GM21576 (cell line): Measurements from ENCODE around the gene ITPKB.
A peak's percentile ranks its signal among the peaks of the same experiment; 100 is the strongest.
"Not testable (repeated sequence)": the region's sequence is repeated elsewhere in the genome, so short reads cannot be mapped to it uniquely, and the experiment has no call there.

Experiments used
- ATAC-seq: cut with Tn5 transposase; IDR thresholded peaks from one replicate; pipeline ENCODE4 v1.9.1; 2021; ENCODE audit warnings: mild to moderate bottlenecking, moderate library complexity; ENCODE audit not compliant: unreplicated experiment

Gene ITPKB

DNA sequence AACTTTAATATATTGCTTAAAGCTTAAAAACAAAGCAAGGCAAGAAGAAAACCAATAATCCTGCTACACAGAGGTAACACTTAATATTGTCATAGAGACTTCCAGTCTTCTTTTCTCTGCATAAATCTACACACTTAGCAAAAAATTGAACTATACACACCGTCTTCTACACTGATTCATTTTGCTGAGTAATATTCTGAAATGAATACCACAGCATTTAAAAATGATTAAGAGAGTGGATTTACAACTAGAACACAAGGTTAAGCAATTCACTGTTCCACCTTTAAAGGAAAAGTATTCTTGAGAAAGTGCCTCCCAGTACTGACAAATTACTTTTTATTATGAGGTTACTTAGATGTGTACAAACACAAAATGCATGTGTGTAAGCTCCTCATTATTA is 22.2 kb upstream of the ITPKB start:
- no peak for ATAC-seq

DNA sequence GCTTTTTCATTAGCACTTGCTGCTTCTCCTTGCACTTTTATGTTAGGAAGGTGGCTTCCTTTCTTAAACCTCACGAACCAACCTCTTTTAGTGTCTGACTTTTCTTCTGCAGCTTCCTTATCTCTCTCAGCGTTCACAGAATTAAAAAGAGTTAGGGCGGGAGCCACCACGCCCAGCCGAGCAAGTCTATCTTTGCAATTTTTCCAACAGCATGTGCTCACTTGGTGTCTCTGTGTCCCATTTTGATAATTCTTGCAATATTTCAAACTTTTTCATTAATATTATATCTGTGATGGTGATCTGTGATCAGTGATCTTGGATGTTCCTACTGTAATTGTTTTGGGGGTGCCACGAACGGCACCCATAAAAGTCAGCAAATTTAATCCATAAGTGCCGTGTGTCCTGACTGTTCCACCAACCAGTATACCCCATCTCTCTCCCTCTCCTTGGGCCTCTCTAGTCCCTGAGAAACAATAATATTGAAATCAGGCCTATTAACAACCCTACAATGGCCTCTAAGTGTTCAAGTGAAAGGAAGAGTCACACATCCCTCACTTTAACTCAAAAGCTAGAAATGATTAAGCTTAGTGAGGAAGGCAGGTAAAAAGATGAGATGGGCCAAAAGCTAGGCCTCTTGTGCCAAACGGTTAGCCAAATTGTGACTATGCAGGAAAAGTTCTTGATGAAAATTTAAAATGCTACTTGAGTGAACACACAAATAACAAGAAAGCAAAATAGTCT is 15.9 kb upstream of the ITPKB start:
- no peak for ATAC-seq

DNA sequence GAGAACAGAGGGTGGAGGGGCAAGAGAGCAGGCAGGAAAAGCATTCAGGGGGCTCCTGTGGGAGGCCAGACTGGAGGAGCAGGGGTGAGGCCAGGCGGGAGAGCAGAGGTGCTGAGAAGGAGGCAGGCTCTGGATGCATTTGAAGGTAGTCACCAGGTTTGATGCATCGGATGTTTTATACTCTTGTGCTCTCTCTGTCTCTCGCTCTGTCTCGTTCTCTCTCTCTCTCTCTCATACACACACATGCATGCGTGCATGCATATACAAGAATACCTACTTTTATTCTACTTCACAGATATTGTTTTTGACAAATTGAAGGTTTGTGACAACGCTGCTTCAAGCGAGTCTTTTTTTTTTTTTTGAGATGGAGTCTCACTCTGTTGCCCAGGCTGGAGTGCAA is 15.0 kb upstream of the ITPKB start:
- no peak for ATAC-seq

GRCh38 chr1:226751703-226752102 is 12.6 kb upstream of the ITPKB start:
- no peak for ATAC-seq

DNA sequence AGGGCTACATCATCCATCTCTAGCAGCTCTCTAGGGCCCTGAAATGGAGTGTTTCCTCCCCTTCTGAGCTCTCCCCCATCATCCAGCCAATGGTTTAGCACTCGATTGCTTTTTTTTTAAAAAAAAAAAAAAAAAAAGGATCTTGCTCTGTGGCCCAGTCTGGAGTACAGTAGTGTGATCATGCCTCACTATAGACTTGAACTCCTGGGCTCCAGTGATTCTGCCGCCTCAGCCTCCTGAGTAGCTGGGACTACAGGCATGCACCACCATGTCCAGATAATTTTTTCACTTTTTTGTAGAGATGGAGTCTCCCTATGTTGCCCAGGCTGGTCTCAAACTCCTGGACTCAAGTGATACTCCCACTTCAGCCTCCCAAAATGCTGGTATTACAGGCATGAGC is 12.1 kb upstream of the ITPKB start:
- ATAC-seq = no peak

DNA sequence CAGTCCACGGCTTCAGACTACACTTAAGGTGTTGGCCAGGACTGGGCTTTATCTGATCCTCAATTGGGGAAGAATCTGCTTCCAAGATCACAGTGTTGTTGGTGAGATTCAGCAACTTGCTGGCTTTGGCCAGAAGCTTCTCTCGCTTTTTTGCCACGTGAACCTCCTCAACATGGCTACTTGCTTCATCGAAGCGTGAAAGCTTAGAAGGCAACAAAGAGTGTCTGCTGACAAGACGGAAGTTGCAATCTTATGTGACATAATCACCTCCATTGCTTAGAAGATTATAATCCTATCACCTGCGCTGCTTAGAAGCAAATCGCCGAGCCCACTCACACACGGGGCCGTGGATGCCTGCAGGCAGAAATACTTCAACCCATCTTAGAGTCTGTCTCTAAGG is 10.4 kb upstream of the ITPKB start:
- ATAC-seq = no peak

- ATAC-seq = no peak
Measured at GRCh38 chr1:226748306-226748705, 9.2 kb upstream of the ITPKB start.

DNA sequence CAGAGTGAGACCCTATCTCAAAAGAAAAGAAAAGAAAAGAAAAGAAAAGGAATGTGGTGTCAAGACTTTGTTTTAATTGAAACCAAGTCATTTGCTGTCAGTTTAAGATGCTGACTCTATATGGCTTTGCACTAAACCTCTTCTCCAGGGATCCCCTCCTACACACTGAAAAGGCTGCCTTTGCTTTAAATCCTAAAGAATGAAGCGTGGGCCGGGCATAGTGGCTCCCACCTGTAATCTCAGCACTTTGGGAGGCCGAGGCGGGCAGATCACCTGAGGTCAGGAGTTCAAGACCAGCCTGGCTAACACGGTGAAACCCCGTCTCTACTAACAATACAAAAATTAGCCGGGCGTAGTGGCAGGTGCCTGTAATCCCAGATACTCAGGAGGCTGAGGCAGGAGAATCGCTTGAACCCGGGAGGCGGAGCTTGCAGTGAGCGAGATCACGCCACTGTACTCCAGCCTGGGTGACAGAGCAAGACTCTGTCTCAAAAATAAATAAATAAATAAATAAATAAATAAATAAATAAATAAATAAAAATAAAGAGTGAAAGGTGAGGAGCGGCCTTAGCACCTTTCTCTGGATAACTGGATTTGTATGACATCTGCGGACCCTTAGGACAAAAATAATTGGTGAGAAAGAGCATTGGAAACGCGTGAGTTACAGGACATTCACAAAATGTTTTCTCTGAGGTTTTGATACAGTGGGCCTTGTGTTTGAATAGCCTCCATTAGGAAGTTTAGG is 8.6 kb upstream of the ITPKB start:
- not testable (repeated sequence) for ATAC-seq

DNA sequence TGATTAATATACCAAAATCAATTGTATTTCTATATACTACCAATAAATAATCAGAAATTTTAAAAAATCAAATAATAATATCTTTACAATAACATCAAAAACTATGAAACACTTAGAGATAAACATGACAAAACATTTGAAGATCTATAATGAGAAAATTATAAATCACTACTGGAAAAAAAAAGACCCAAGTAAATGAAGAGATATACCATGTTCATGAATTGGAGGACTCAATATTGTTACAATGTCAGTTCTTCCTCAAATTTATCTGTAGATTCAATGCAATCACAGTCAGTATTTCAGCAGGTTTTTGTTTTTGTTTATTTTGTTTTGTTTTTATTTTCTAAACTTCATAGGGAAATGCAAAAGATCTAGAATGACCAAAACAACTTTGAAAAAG is 4.2 kb upstream of the ITPKB start:
- ATAC-seq = no peak

DNA sequence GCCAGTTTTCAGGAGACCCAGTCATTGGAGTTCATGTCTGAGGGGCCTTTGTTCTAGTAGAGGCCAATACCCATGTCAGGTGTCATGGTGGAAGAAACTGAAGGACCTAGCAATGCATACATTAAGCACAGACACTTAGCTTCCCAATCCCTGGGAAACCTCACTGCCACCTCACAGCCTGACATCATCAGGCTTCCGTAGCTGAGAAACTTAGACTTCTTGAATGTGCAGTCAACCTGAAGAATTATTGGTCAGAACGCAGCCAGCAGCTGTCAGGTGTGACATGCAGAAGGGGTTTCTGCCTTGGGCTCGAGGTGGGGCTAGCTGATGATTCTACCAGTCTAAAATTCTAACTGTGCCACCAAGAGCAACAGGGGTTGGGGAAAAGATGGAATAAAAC is 1.9 kb upstream of the ITPKB start:
- no peak for ATAC-seq

DNA sequence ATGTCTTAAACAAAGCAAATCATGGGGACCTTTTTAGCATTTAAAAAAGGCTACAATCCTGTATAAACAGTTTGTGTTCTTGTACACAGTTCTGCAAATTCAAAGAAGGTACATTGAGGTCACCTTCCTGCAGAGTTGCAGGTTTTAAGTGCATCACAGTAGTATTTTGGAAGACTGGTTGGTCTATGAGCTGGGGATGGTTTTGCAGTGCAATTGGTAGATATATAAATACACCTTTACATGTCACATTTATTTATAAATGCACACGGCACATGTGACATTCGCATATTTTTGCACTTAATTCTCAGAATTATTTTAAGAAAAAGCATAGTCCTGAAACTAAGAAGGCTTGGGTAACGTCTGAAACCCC is 599 bp upstream of the ITPKB start:
- no peak for ATAC-seq

DNA sequence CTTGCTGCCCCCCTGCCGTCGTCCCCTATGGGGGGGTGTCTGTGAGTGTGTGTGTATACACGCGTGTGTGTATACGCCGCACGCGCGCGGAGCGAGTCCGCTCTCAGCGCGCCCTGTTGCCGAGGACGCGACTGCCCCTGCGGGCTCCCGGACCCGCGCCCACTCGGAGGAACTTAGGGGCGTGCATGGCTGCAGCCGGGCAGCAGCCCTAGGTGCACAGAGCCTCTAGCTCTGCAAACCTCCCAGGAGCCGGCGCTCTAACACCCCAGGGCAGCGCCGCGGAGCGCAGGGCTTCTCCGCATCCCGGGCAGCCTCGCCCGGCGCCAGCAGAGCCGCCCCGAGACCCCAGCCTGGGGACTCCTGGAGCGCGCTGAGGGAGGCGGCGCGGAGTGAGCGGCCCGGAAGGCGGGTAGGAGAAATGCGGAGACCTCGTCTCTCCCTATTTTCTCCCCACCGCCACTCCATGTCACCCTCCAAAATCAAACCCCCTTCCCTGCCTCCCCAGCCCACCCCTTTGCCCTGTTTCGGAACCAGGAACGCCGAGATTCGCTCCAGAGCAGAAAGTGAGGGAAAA is 574 bp downstream of the ITPKB start:
- peak; percentile 15 for ATAC-seq

- peak; percentile 16 for ATAC-seq
Measured at GRCh38 chr1:226737819-226738420, 1.2 kb downstream of the ITPKB start.

GRCh38 chr1:226736908-226737818 is 1.9 kb downstream of the ITPKB start:
- peak; percentile 35 for ATAC-seq

GRCh38 chr1:226736001-226736907 is 2.8 kb downstream of the ITPKB start:
- ATAC-seq = no peak

DNA sequence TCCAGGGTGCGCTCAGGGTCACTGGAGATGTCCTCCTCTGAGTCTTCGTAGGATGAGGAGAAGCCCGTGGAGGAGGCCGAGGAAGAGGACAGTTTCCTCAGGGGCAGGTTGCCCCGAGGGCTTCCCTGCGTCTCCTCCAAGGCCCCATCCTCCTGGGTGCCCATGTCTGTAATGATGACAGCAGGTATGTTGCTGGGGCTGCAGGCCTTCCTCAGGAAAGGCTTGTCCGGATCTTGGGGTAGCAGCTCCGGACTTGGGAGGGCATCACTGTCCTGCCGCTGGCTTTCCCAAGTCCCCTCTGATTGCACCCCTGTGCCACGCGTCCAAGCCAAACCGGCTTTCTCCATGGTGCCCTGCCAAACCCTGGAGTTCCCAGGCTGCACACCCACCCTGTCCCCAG is 3.5 kb downstream of the ITPKB start:
- no peak for ATAC-seq

- ATAC-seq = no peak
Measured at GRCh38 chr1:226734611-226735153, 4.4 kb downstream of the ITPKB start.

DNA sequence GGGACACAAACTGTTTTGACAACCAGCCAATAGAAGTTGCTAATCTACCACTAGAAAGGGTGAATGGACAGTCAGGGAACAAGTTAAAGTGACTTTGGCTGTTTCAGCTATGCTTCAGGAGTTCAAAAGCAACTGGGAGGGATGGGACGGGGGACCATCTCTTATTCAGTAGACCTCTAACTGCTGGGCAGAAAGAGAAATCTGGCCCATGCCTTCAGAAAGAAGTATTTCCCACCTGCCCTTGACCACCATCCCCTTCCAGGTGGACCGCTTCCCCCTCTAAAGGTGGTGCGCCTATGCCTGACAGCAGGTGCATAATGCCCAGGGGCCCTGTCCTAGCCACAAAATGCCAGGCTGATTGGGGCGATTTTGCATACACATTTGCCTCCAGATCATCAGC is 5.2 kb downstream of the ITPKB start:
- ATAC-seq = no peak

DNA sequence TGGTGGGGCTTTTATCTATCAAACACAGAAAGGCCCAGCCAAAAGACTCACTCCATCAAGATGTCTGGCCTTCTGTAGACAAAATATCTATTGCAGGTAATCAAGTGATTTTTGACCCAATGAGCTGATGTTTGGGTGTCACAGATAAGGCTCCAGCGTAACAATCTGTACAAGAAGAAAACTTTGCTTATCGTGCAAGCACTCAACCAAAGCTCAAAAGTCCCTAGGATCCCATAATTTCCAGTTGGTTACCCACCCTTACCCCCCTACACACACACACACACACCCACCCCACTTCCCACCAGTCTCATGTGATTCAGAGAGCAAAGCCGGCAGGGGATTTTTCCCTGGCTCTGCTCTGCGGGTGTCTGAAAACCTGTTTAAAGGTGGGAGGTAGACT is 5.8 kb downstream of the ITPKB start:
- no peak for ATAC-seq
